NCI-H187 treated with DMSO at 0.1 percent for 48 hours (cell line): ENCODE data around the gene ALDH3A2.
"Not testable (repeated sequence)": the region's sequence is repeated elsewhere in the genome, so short reads cannot be mapped to it uniquely, and the experiment has no call there.

Experiments used
- DNase-seq: peaks from one replicate; lab custom pipeline; 2025; lab: John Stamatoyannopoulos, UW

Gene ALDH3A2

GRCh38 chr17:19678581-19679453 lies 30.3 kb downstream of the ALDH3A2 start:
- no peak for DNase-seq

- no peak for DNase-seq
Measured at GRCh38 chr17:19683117-19683516, 34.6 kb downstream of the ALDH3A2 start.

- not testable (repeated sequence) for DNase-seq
Measured at GRCh38 chr17:19684909-19685580, 36.5 kb downstream of the ALDH3A2 start.

- no peak for DNase-seq
Measured at GRCh38 chr17:19686400-19687090, 38.0 kb downstream of the ALDH3A2 start.

- no peak for DNase-seq
Measured at GRCh38 chr17:19702217-19702641, 53.7 kb downstream of the ALDH3A2 start.

GRCh38 chr17:19703106-19703827 lies 54.7 kb downstream of the ALDH3A2 start:
- DNase-seq: no peak

- DNase-seq: no peak
Measured at GRCh38 chr17:19703828-19704613, 55.5 kb downstream of the ALDH3A2 start.

GRCh38 chr17:19705201-19705600 lies 56.6 kb downstream of the ALDH3A2 start:
- no peak for DNase-seq

- no peak for DNase-seq
Measured at GRCh38 chr17:19705771-19706770, 57.5 kb downstream of the ALDH3A2 start.

- DNase-seq: no peak
Measured at GRCh38 chr17:19706791-19707727, 58.5 kb downstream of the ALDH3A2 start.

GRCh38 chr17:19707728-19708221 lies 59.2 kb downstream of the ALDH3A2 start:
- DNase-seq: no peak

GRCh38 chr17:19708431-19709175 lies 60.1 kb downstream of the ALDH3A2 start:
- DNase-seq: no peak

GRCh38 chr17:19709841-19710240 lies 61.3 kb downstream of the ALDH3A2 start:
- DNase-seq: no peak

GRCh38 chr17:19712436-19713004 lies 64.0 kb downstream of the ALDH3A2 start:
- no peak for DNase-seq

- no peak for DNase-seq
Measured at GRCh38 chr17:19713462-19713861, 64.9 kb downstream of the ALDH3A2 start.

- no peak for DNase-seq
Measured at GRCh38 chr17:19713901-19714361, 65.4 kb downstream of the ALDH3A2 start.
